ENCODE measurements around the gene MRPL14. TPM values are rescaled to one million over a fixed set of nuclear protein-coding genes. Genes with fewer than 3 reads are reported as not detected.
A peak's percentile ranks its signal among the peaks of the same experiment; 100 is the strongest.

The MRPL14 gene
- total and polyA plus RNA-seq, 9 of the 15 experiments (the other 6 are each of a cell fraction or from before 2014, with no cell fraction given): 126 to 424 (median 165) TPM

DNA sequence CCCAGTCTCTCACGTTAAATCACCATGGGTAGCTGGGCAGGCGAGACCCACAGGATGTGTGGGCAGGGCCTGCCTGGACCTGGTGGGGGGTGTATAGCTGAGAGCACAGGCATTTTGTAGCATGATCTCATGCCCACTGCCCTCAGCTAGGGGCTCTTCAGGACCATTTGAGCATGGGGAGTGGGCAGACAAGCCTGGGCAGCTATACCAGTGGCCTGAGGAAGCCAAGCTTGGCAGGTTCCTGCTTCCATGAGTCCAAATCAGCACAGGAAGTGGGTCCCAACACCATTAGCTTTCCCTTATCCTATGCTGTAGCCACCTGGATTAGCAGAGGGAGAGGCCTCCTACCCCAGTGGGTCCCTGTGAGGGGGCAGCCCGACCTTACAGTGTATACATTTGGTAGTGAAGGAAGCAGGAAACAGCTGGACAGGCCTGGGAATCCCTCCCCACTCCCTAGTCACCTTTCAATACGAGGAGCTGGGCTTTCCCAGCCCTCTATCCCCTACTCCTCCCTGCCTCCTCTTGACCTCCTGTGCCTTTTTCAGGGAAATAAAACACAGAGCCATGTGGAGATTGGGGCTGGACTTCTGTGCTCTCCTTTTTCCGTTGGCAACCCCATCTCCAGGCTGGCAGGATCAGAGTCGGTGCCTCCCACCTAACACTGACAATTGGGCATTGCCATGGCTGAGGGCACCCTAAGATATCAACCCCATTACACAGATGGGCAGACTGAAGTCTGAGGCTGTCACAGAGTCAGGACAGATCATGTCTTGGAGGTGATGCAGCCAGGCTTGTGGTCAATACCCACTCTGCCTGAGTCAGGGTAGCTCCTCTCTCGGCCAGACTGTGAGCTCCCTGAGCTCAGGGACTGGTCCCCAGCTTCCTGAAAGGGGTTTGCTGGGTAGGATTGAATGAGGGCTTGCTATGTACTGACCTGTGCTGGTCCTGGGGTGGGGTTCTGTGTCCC lies 59.8 kb downstream of the MRPL14 start (continued):
- TF ChIP-seq ZNF592 (IDR thresholded peaks at IDR 0.05) (peak; percentile 38), SIN3A (IDR thresholded peaks at IDR 0.05; ENCODE audit: borderline replicate concordance in 2 of 2, control insufficient read depth in 1 of 2, low read depth in 2 of 2, low read length in 2 of 2) (no peak), ZNF507 (tag; conservative IDR thresholded peaks at IDR 0.05) (no peak), TFAM (CRISPR knock-in tag; conservative IDR thresholded peaks at IDR 0.05) (no peak), CTCFL (IDR thresholded peaks at IDR 0.05; ENCODE audit: borderline replicate concordance, insufficient read depth, low read depth, low read length, poor library complexity, severe bottlenecking) (no peak), BHLHE40 (IDR thresholded peaks at IDR 0.05; ENCODE audit: low read length) (no peak), HNRNPH1 (optimal IDR thresholded peaks at IDR 0.05; ENCODE audit: low read depth, low read length) (no peak), HDAC3 (IDR thresholded peaks at IDR 0.05; ENCODE audit: borderline replicate concordance, partially characterized antibody) (no peak), SRF (CRISPR knock-in tag; IDR thresholded peaks at IDR 0.05) (no peak), ZC3H11A (IDR thresholded peaks at IDR 0.05; ENCODE audit: low read depth, low read length) (no peak), ZFX (CRISPR knock-in tag; IDR thresholded peaks at IDR 0.05) (no peak), BCOR (IDR thresholded peaks at IDR 0.05) (peak; percentile 88), STAG1 (CRISPR knock-in tag; IDR thresholded peaks at IDR 0.05; ENCODE audit: borderline replicate concordance) (no peak), RAD21 (CRISPR knock-in tag; conservative IDR thresholded peaks at IDR 0.05 in 1 of 2, IDR thresholded peaks at IDR 0.05 in 1 of 2) (no peak)
- TF ChIP-seq, protein P1, sequence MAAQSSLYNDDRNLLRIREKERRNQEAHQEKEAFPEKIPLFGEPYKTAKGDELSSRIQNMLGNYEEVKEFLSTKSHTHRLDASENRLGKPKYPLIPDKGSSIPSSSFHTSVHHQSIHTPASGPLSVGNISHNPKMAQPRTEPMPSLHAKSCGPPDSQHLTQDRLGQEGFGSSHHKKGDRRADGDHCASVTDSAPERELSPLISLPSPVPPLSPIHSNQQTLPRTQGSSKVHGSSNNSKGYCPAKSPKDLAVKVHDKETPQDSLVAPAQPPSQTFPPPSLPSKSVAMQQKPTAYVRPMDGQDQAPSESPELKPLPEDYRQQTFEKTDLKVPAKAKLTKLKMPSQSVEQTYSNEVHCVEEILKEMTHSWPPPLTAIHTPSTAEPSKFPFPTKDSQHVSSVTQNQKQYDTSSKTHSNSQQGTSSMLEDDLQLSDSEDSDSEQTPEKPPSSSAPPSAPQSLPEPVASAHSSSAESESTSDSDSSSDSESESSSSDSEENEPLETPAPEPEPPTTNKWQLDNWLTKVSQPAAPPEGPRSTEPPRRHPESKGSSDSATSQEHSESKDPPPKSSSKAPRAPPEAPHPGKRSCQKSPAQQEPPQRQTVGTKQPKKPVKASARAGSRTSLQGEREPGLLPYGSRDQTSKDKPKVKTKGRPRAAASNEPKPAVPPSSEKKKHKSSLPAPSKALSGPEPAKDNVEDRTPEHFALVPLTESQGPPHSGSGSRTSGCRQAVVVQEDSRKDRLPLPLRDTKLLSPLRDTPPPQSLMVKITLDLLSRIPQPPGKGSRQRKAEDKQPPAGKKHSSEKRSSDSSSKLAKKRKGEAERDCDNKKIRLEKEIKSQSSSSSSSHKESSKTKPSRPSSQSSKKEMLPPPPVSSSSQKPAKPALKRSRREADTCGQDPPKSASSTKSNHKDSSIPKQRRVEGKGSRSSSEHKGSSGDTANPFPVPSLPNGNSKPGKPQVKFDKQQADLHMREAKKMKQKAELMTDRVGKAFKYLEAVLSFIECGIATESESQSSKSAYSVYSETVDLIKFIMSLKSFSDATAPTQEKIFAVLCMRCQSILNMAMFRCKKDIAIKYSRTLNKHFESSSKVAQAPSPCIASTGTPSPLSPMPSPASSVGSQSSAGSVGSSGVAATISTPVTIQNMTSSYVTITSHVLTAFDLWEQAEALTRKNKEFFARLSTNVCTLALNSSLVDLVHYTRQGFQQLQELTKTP (IDR thresholded peaks at IDR 0.05; ENCODE audit: low read depth in 1 of 2, partially characterized antibody in 2 of 2): no peak

Measured in K562 (cell line).